Thymus (tissue), 11 donors: ENCODE results near the gene CHMP4A. TPM values are rescaled to one million over a fixed set of nuclear protein-coding genes. Genes with fewer than 3 reads are reported as not detected.
"Not testable (repeated sequence)": the region's sequence is repeated elsewhere in the genome, so short reads cannot be mapped to it uniquely, and the experiment has no call there.

Source experiments
- DNase-seq, 9 donors: peaks; one replicate each; pipeline ENCODE4 v3.0.0-alpha.2; 2013; ENCODE audit warnings: low spot score in 9 of 9, low read depth in 6 of 9, missing footprints in 1 of 9
- H3K27ac ChIP-seq, 2 donors: one replicate each; pipeline ENCODE4 v1.5.1; 2013; ENCODE audit warnings: control low read depth in 1 of 2, low read depth in 1 of 2, low read length in 1 of 2, mild to moderate bottlenecking in 1 of 2, moderate library complexity in 1 of 2
- H3K27me3 ChIP-seq, 2 donors: one replicate each; pipeline ENCODE4 v1.5.1; 2013; ENCODE audit warnings: low read length in 1 of 2; ENCODE audit not compliant: control insufficient read depth in 2 of 2, insufficient read depth in 1 of 2
- H3K36me3 ChIP-seq, 2 donors: one replicate each; pipeline ENCODE4 v1.5.1; 2013; ENCODE audit warnings: low read length in 1 of 2, mild to moderate bottlenecking in 1 of 2, moderate library complexity in 1 of 2; ENCODE audit not compliant: control insufficient read depth in 2 of 2, insufficient read depth in 2 of 2
- H3K4me1 ChIP-seq, 2 donors: one replicate each; pipeline ENCODE4 v1.5.1; 2013; ENCODE audit warnings: low read length in 2 of 2; ENCODE audit not compliant: control insufficient read depth in 2 of 2, insufficient read depth in 2 of 2
- H3K4me3 ChIP-seq, 2 donors: one replicate each; pipeline ENCODE4 v1.5.1; 2013; ENCODE audit warnings: low read length in 2 of 2, control low read depth in 1 of 2, mild to moderate bottlenecking in 1 of 2
- H3K9me3 ChIP-seq, 2 donors: one replicate each; pipeline ENCODE4 v1.5.1; 2013; ENCODE audit warnings: low read length in 1 of 2, mild to moderate bottlenecking in 1 of 2; ENCODE audit not compliant: control insufficient read depth in 2 of 2, insufficient read depth in 1 of 2
- WGBS: extraction: QIAGEN DNeasy Blood & Tissue Kit; methylation state at CpG from one replicate; pipeline ENCODE4 v1.1.7; 2013; 5-methylcytosine and 5-hydroxymethylcytosine counted together
- polyA plus RNA-seq: library from polyadenylated mRNA; stranded (reverse); fragments of 200-250 nt; gene quantifications from one replicate; pipeline ENCODE4 v1.2.3, GENCODE V29; 2013
- total RNA-seq: library from RNA; stranded (reverse); fragments of 120-200 nt; gene quantifications from one replicate; pipeline ENCODE4 v1.2.4, GENCODE V29; 2013
- donor health status: healthy.

The CHMP4A gene
- total and polyA plus RNA-seq, 2 donors = 76.9 to 151 TPM

GRCh38 chr14:24206260-24207103, 6.8 kb downstream of the CHMP4A start:
- no peak for DNase-seq
- Histone ChIP-seq H3K9me3 (peaks cover 2 to 6% of the 10 kb centered on the region in 2 donors), H3K4me3 (no peak overlapping the region), H3K27me3 (no peaks in the 10 kb centered on the region), H3K4me1 (peaks cover 12 to 19% of the 10 kb centered on the region in 2 donors), H3K27ac (peak overlapping the region; percentile 66 to 83), H3K36me3 (peaks cover 59 to 77% of the 10 kb centered on the region in 2 donors)
- 98% methylated on average over 11 of the region's 11 CpGs for WGBS

GRCh38 chr14:24204163-24205146, 8.8 kb downstream of the CHMP4A start:
- Histone ChIP-seq H3K27ac (no peak overlapping the region), H3K27me3 (no peaks in the 10 kb centered on the region), H3K9me3 (peaks cover 2 to 6% of the 10 kb centered on the region in 2 donors), H3K36me3 (peaks cover 43 to 64% of the 10 kb centered on the region in 2 donors), H3K4me3 (no peak overlapping the region), H3K4me1 (peaks cover 12 to 16% of the 10 kb centered on the region in 2 donors)
- DNase-seq = no peak
- WGBS = 98% methylated on average over 7 of the region's 7 CpGs

DNA sequence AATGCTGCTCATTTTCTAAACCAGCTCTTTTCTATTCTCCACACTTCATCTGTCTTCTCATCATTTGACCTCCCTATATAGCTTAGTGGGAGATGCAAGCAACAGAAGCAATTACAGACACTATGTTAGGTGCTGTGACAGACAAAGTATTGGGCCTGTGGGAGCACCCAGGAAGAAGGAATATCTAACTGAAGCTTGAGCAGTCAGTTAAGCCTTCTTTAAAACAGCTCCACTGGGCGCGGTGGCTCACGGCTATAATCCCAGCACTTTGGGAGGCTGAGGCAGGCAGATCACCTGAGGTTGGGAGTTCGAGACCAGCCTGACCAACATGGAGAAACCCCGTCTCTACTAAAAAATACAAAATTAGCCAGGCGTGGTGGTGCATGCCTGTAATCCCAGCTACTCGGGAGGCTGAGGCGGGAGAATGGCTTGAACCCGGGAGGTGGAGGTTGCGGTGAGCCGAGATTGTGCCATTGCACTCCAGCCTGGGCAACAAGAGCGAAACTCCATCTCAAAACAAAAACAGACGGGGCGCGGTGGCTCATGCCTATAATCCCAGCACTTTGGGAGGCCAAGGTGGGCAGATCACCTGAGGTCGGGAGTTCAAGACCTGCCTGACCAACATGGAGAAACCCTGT, 9.9 kb downstream of the CHMP4A start:
- H3K27ac ChIP-seq, DNase-seq, H3K4me3 ChIP-seq, H3K27me3 ChIP-seq, H3K9me3 ChIP-seq: not testable (repeated sequence)
- Histone ChIP-seq H3K36me3 (peaks cover 37 to 57% of the 10 kb centered on the region in 2 donors), H3K4me1 (peaks cover 12 to 16% of the 10 kb centered on the region in 2 donors)
- 98% methylated on average over 16 of the region's 16 CpGs for WGBS

GRCh38 chr14:24202538-24202937, 10.8 kb downstream of the CHMP4A start:
- peaks cover 30 to 48% of the 10 kb centered on the region in 2 donors for H3K36me3 ChIP-seq

DNA sequence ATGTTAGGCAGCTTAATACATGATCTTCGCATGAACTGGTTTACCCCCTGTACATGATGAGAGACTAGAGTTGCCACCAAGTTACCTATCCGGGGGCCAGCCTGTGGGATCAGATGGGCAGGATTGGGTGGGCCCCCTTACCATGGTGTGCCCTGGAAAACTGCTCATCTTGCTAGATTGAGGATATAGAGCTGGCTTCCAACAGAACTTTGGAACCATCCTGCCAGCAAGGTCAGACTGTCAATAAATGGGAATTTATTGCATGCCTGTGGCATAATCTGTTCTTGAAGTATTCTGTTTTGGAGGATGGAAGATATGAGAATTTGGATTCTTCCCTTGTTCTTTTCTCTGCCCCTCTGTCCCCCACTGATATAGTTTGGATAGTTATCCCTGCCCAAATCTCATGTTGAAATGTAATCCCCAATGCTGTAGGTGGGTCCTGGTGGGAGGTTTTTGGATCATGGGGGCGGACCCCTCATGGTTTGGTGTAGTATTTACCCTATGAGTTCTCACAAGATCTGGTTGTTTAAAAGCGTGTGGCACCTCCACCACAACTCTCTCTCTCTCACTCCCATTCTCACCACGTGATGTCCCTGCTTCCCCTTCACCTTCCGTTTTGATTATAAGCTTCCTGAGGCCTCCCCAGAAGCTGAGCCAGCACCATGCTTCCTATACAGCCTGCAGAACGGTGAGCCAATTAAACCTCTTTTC, 14.3 kb downstream of the CHMP4A start:
- no peak for DNase-seq
- H3K27me3 ChIP-seq = no peaks in the 10 kb centered on the region
- no peak overlapping the region for H3K27ac ChIP-seq
- H3K9me3 ChIP-seq = peaks cover 2 to 6% of the 10 kb centered on the region in 2 donors
- H3K4me3 ChIP-seq = no peak overlapping the region
- peaks cover 11 to 18% of the 10 kb centered on the region in 2 donors for H3K36me3 ChIP-seq
- peaks cover 16 to 25% of the 10 kb centered on the region in 2 donors for H3K4me1 ChIP-seq
- 96% methylated on average over 7 of the region's 7 CpGs for WGBS

More at GRCh38 chr14:24202538-24202937, 10.8 kb downstream of the CHMP4A start:
- not testable (repeated sequence) for H3K9me3 ChIP-seq, H3K27me3 ChIP-seq, DNase-seq, H3K27ac ChIP-seq, H3K4me3 ChIP-seq
- peaks cover 7 to 12% of the 10 kb centered on the region in 2 donors for H3K4me1 ChIP-seq
- 96% methylated on average over 8 of the region's 8 CpGs for WGBS

DNA sequence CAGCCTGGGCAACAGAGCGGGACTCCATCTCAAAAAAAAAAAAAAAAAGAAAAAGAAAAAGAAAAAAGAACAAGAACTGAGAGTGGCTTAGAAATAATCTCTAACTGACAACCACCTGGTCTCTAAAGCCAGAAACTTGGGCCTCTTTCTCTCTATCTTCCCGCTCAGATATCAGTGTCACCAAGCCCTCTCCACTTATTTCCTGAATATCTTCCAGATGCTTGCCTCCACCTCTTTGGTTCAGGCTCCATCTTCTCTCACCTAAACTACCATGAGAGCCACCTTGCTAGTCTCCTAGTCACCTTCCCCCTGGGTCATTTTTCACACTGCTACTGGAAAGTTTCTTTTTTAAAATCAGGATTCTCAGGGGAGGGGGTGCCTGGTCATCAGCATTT, 16.2 kb downstream of the CHMP4A start:
- WGBS = 89% methylated on average over 2 of the region's 2 CpGs
- Histone ChIP-seq H3K36me3 (peaks cover 17 to 26% of the 10 kb centered on the region in 2 donors), H3K4me1 (peaks cover 17 to 25% of the 10 kb centered on the region in 2 donors), H3K4me3 (no peak overlapping the region), H3K9me3 (peaks cover 2 to 4% of the 10 kb centered on the region in 2 donors), H3K27ac (no peak overlapping the region), H3K27me3 (no peaks in the 10 kb centered on the region)
- DNase-seq = no peak

- peak overlapping the region; percentile 94 to 98 for H3K27ac ChIP-seq
- DNase-seq = peak in 3 of 9 donors; percentile 14 to 46 (median 28)
- 38% methylated on average over 33 of the region's 33 CpGs for WGBS
- no peaks in the 10 kb centered on the region for H3K27me3 ChIP-seq
- H3K4me3 ChIP-seq = peak overlapping the region; percentile 94 to 98
- H3K9me3 ChIP-seq = no peaks in the 10 kb centered on the region
- H3K36me3 ChIP-seq = peaks cover 14 to 27% of the 10 kb centered on the region in 2 donors
- H3K4me1 ChIP-seq = peaks cover 17 to 25% of the 10 kb centered on the region in 2 donors
Measured at GRCh38 chr14:24196071-24197055, 16.9 kb downstream of the CHMP4A start.
